Measurements from ENCODE around the gene FAM120A. TPM values are rescaled to one million over a fixed set of nuclear protein-coding genes. Genes with fewer than 3 reads are reported as not detected.

The FAM120A gene
- total RNA-seq, 1 experiment from 2014 or later: 79.3 TPM

DNA sequence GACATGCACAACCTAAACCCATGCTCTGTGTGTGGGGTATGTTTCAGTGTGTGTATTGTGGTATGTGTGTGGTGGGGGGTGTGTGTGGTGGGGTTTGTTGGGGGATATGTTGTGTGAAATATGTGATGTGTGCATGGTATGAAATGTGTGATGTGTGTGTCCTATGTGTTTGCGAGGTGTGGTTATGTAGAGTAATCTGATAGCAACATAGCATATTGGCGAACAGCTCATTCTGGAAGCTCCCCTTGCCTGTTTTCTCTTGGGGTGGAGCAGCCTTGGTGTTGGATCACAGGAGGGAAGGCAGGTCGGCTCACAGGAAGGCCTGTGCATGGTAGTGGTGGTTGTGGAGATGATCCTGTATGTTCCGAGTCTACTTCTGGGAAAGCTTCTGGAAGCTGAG lies 89.5 kb downstream of the FAM120A start:
- no peak for DNase-seq
- Histone ChIP-seq H3K79me2 (ENCODE audit: low read length) (peaks cover 79% of the 10 kb centered on the region), H3K9ac (ENCODE audit: low read length) (no peak overlapping the region), H3K4me1 (ENCODE audit: low read length) (peaks cover 9% of the 10 kb centered on the region), H3K9me3 (ENCODE audit: low read length) (no peaks in the 10 kb centered on the region), H3K27me3 (ENCODE audit: low read length) (no peaks in the 10 kb centered on the region), H4K20me1 (ENCODE audit: insufficient read depth, low read depth, low read length) (no peaks in the 10 kb centered on the region), H3K9me2 (replicated peaks; ENCODE audit: insufficient read depth, low read length) (no peaks in the 10 kb centered on the region), H3K4me3 (ENCODE audit: low read length) (no peak overlapping the region), H3K36me3 (ENCODE audit: insufficient read depth, low read length) (peaks cover 22% of the 10 kb centered on the region; the same call in 1 of the 2 replicates), H2AFZ (ENCODE audit: low read length) (no peak overlapping the region), H3K27ac (ENCODE audit: low read length) (no peak overlapping the region), H3K4me2 (ENCODE audit: low read depth, low read length, poor library complexity, severe bottlenecking) (no peak overlapping the region)

DNA sequence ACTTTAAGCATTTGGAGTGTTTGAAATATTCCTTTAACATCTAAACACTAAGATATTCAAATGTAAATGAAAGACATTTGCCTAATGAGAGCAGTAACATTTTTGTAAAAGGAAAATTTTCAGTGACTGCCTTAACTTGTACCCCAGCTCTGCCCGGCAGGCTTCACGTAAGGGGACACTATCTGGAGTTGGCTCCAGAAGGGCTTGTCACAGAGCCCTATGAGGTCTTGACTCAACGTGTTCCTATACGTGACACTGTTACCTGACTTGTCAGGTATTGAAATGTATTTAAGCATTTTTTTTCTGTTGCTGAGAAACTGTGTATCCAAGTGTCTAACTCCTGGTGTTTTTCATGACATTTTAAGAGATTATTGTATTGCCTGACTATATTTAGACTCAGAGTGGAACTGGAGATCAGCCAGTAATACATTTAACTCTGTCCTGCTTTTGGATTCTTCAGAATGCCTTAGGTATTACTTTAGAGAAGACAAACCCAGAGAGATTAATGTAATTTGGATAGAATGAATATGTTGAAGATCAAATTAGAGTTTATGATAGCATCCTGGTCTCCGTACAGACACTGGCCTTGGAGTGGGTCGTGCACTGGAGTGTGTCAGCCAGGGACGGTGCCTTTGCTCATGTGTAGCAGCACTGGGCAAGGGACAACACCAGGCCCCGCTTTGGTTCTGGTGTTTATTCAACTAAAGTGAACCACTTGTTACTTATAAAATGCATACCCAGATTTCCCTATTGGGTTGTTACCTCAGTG lies 90.3 kb downstream of the FAM120A start:
- H2AFZ ChIP-seq (ENCODE audit: low read length): no peak overlapping the region
- no peaks in the 10 kb centered on the region for H3K9me3 ChIP-seq (ENCODE audit: low read length)
- H3K27me3 ChIP-seq (ENCODE audit: low read length): no peaks in the 10 kb centered on the region
- H3K79me2 ChIP-seq (ENCODE audit: low read length): peaks cover 79% of the 10 kb centered on the region
- DNase-seq: no peak
- no peak overlapping the region for H3K9ac ChIP-seq (ENCODE audit: low read length)
- H3K4me1 ChIP-seq (ENCODE audit: low read length): peaks cover 9% of the 10 kb centered on the region
- H3K9me2 ChIP-seq (replicated peaks; ENCODE audit: insufficient read depth, low read length): no peaks in the 10 kb centered on the region
- no peaks in the 10 kb centered on the region for H4K20me1 ChIP-seq (ENCODE audit: insufficient read depth, low read depth, low read length)
- H3K36me3 ChIP-seq (ENCODE audit: insufficient read depth, low read length): peaks cover 25% of the 10 kb centered on the region; the same call in 1 of the 2 replicates
- H3K4me2 ChIP-seq (ENCODE audit: low read depth, low read length, poor library complexity, severe bottlenecking): no peak overlapping the region
- no peak overlapping the region for H3K27ac ChIP-seq (ENCODE audit: low read length)
- no peak overlapping the region for H3K4me3 ChIP-seq (ENCODE audit: low read length)

DNA sequence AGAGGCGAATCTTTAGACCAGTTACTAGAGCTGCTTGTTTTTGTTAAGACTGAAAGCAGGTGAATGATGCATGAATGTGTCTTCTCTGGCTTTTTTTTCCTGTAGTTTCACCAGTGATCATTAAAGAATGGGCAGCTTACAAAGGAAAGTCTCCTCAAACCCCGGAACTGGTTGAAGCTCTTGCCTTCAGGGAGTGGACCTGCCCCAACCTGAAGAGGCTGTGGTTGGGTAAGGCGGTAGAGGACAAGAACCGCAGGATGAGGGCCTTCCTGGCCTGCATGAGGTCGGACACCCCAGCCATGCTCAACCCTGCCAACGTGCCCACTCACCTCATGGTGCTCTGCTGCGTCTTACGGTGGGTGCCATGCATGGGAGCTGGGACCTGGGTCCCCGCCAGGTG lies 91.6 kb downstream of the FAM120A start:
- H3K27ac ChIP-seq (ENCODE audit: low read length): no peak overlapping the region
- H3K9me2 ChIP-seq (replicated peaks; ENCODE audit: insufficient read depth, low read length): no peaks in the 10 kb centered on the region
- H3K4me1 ChIP-seq (ENCODE audit: low read length): peaks cover 9% of the 10 kb centered on the region
- no peak overlapping the region for H3K4me2 ChIP-seq (ENCODE audit: low read depth, low read length, poor library complexity, severe bottlenecking)
- no peaks in the 10 kb centered on the region for H3K9me3 ChIP-seq (ENCODE audit: low read length)
- H3K9ac ChIP-seq (ENCODE audit: low read length): no peak overlapping the region
- H2AFZ ChIP-seq (ENCODE audit: low read length): no peak overlapping the region
- no peaks in the 10 kb centered on the region for H3K27me3 ChIP-seq (ENCODE audit: low read length)
- no peak for DNase-seq
- peaks cover 80% of the 10 kb centered on the region for H3K79me2 ChIP-seq (ENCODE audit: low read length)
- peaks cover 29% of the 10 kb centered on the region; the same call in 1 of the 2 replicates for H3K36me3 ChIP-seq (ENCODE audit: insufficient read depth, low read length)
- H3K4me3 ChIP-seq (ENCODE audit: low read length): no peak overlapping the region
- no peaks in the 10 kb centered on the region for H4K20me1 ChIP-seq (ENCODE audit: insufficient read depth, low read depth, low read length)

DNA sequence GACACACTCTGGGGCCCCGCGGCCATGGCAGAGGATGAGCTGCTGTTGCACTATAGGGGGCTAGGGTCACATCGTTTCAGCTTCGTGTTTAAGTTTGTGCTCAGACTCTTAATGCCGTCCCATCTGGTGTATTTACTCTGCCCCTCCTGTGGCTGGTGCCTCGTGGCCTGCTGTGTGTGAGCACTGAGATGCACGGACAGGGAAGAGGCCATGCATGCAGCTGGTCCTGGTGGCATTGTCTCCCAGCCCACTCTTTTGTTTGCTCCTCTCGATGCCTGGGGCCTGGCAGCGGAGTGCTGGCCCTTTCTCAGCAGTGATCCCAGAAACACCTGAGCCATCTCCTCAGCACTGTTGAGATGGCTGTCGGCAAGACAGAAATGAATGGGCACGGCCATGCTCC lies 94.9 kb downstream of the FAM120A start:
- no peak overlapping the region for H3K4me3 ChIP-seq (ENCODE audit: low read length)
- peaks cover 58% of the 10 kb centered on the region for H3K79me2 ChIP-seq (ENCODE audit: low read length)
- H3K4me1 ChIP-seq (ENCODE audit: low read length): peaks cover 9% of the 10 kb centered on the region
- H3K27ac ChIP-seq (ENCODE audit: low read length): no peak overlapping the region
- H3K27me3 ChIP-seq (ENCODE audit: low read length): no peaks in the 10 kb centered on the region
- H3K36me3 ChIP-seq (ENCODE audit: insufficient read depth, low read length): peaks cover 35% of the 10 kb centered on the region; the same call in 1 of the 2 replicates
- H3K9ac ChIP-seq (ENCODE audit: low read length): no peak overlapping the region
- no peak overlapping the region for H2AFZ ChIP-seq (ENCODE audit: low read length)
- no peaks in the 10 kb centered on the region for H4K20me1 ChIP-seq (ENCODE audit: insufficient read depth, low read depth, low read length)
- DNase-seq: no peak
- no peak overlapping the region for H3K4me2 ChIP-seq (ENCODE audit: low read depth, low read length, poor library complexity, severe bottlenecking)
- H3K9me3 ChIP-seq (ENCODE audit: low read length): no peaks in the 10 kb centered on the region
- H3K9me2 ChIP-seq (replicated peaks; ENCODE audit: insufficient read depth, low read length): no peaks in the 10 kb centered on the region

DNA sequence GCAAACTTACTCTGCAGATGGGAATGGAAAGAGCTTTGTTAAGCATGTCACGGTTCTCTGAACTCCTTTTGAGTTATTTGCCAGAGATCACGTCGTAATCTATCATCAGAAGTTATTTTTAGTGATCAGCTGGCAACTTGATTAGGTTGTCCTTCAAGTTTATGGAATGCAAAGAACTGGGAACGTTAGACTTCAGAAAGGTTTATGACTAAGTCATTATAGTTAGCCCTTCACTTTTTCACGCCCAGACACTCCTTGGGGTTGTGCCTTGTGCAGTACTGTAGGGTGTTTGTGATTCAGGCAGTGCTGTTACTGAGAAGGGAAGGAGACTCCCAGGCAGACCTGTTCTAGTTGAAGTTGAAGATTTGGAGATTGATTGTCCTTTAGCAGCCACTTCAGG lies 98.1 kb downstream of the FAM120A start:
- H3K36me3 ChIP-seq (ENCODE audit: insufficient read depth, low read length): peaks cover 37% of the 10 kb centered on the region; the same call in 1 of the 2 replicates
- no peaks in the 10 kb centered on the region for H4K20me1 ChIP-seq (ENCODE audit: insufficient read depth, low read depth, low read length)
- no peak overlapping the region for H3K4me2 ChIP-seq (ENCODE audit: low read depth, low read length, poor library complexity, severe bottlenecking)
- no peak overlapping the region for H3K4me3 ChIP-seq (ENCODE audit: low read length)
- no peaks in the 10 kb centered on the region for H3K9me3 ChIP-seq (ENCODE audit: low read length)
- no peak overlapping the region for H3K27ac ChIP-seq (ENCODE audit: low read length)
- no peaks in the 10 kb centered on the region for H3K27me3 ChIP-seq (ENCODE audit: low read length)
- no peak overlapping the region for H3K9ac ChIP-seq (ENCODE audit: low read length)
- H2AFZ ChIP-seq (ENCODE audit: low read length): no peak overlapping the region
- H3K9me2 ChIP-seq (replicated peaks; ENCODE audit: insufficient read depth, low read length): no peaks in the 10 kb centered on the region
- peaks cover 47% of the 10 kb centered on the region for H3K79me2 ChIP-seq (ENCODE audit: low read length)
- H3K4me1 ChIP-seq (ENCODE audit: low read length): no peaks in the 10 kb centered on the region
- no peak for DNase-seq

DNA sequence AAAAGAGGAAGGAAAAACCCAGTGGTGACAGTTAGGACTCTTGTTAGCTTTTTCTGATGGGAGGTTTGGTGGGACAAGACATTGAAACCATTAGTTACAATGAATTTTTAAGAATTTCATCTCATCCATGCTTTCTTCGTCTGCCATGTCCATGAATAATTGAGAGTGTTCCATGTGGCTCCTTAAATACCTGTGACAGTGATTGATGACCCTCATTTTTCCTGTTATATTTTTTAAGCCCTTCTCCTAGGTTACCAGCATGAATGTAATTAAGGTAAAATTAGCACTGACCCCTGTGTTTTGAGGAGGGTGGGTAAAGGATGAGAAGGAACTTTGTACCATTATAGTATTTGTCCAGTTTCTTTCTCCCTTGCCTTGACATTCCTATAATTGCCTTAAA lies 101.4 kb downstream of the FAM120A start:
- H3K36me3 ChIP-seq (ENCODE audit: insufficient read depth, low read length): peaks cover 44% of the 10 kb centered on the region; the same call in 1 of the 2 replicates

DNA sequence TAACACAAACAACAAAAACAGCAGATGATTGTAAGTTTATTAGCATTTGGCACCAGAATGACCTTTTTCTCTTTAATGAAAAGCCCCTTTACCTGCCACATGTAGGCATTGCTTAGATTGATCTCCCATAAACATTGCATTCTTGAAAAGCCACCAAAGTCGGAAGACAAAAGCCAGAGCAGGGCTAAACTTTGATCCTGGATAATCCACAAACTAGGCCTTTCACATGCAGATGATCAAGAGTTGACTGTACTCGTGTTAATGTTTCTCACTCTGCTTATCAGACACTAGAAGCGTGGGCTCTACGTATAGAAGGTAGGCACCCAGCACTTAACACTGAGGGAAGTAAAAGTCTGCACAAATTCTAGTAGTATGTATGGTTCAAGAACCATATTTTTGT lies 103.9 kb downstream of the FAM120A start:
- Histone ChIP-seq H3K79me2 (ENCODE audit: low read length) (peaks cover 22% of the 10 kb centered on the region), H4K20me1 (ENCODE audit: insufficient read depth, low read depth, low read length) (no peaks in the 10 kb centered on the region), H3K36me3 (ENCODE audit: insufficient read depth, low read length) (peaks cover 51% of the 10 kb centered on the region; the same call in 1 of the 2 replicates), H3K4me3 (ENCODE audit: low read length) (no peak overlapping the region), H3K9ac (ENCODE audit: low read length) (no peak overlapping the region), H2AFZ (ENCODE audit: low read length) (no peak overlapping the region), H3K9me3 (ENCODE audit: low read length) (no peaks in the 10 kb centered on the region), H3K4me1 (ENCODE audit: low read length) (no peaks in the 10 kb centered on the region), H3K27ac (ENCODE audit: low read length) (no peak overlapping the region), H3K27me3 (ENCODE audit: low read length) (no peaks in the 10 kb centered on the region), H3K4me2 (ENCODE audit: low read depth, low read length, poor library complexity, severe bottlenecking) (no peak overlapping the region), H3K9me2 (replicated peaks; ENCODE audit: insufficient read depth, low read length) (no peaks in the 10 kb centered on the region)
- DNase-seq: no peak

More for the DNA sequence above, 101.4 kb downstream of the FAM120A start:
- no peak for DNase-seq
- Histone ChIP-seq H3K27me3 (ENCODE audit: low read length) (no peaks in the 10 kb centered on the region), H3K4me1 (ENCODE audit: low read length) (no peaks in the 10 kb centered on the region), H3K9me2 (replicated peaks; ENCODE audit: insufficient read depth, low read length) (no peaks in the 10 kb centered on the region), H2AFZ (ENCODE audit: low read length) (no peak overlapping the region), H3K79me2 (ENCODE audit: low read length) (peaks cover 22% of the 10 kb centered on the region), H3K27ac (ENCODE audit: low read length) (no peak overlapping the region), H4K20me1 (ENCODE audit: insufficient read depth, low read depth, low read length) (no peaks in the 10 kb centered on the region), H3K4me3 (ENCODE audit: low read length) (no peak overlapping the region), H3K9me3 (ENCODE audit: low read length) (no peaks in the 10 kb centered on the region), H3K4me2 (ENCODE audit: low read depth, low read length, poor library complexity, severe bottlenecking) (no peak overlapping the region), H3K9ac (ENCODE audit: low read length) (no peak overlapping the region)

DNA sequence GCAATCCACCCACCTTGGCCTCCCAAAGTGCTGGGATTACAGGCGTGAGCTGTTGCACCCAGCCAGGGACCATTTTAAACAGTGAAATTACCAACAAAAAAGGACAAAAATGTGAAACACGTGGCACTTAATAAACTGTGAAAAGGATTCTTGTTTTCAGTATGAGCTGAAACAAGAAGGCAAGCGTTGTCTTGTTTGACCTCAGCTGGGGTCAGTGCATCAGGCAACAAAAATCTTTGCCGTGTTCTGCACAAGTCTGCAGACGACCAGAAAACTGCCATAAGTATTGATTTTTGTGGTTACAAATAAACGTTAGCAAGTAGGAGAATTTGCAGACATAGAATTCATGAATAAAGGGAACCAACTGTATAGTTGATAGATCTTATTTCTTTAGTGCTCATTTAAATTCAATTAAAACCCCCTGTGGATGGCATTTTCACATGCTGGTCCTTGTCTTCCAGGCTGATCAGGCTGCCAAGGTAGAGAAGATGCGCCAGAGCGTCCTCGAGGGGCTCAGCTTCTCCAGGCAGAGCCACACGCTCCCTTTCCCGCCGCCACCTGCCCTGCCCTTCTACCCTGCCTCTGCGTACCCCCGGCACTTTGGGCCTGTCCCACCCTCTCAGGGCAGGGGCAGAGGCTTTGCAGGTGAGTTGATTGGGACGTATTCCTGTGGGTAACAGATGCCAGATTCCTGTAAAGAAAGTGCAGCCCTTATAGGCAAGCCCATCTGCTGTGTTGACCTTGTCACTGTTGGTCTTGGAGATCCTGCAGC lies 106.1 kb downstream of the FAM120A start:
- no peak for DNase-seq
- H4K20me1 ChIP-seq (ENCODE audit: insufficient read depth, low read depth, low read length): no peaks in the 10 kb centered on the region
- H3K9me2 ChIP-seq (replicated peaks; ENCODE audit: insufficient read depth, low read length): no peaks in the 10 kb centered on the region
- H3K9ac ChIP-seq (ENCODE audit: low read length): no peak overlapping the region
- H3K36me3 ChIP-seq (ENCODE audit: insufficient read depth, low read length): peaks cover 45% of the 10 kb centered on the region; the same call in 1 of the 2 replicates
- no peaks in the 10 kb centered on the region for H3K4me1 ChIP-seq (ENCODE audit: low read length)
- no peak overlapping the region for H3K27ac ChIP-seq (ENCODE audit: low read length)
- H3K4me2 ChIP-seq (ENCODE audit: low read depth, low read length, poor library complexity, severe bottlenecking): no peak overlapping the region
- H3K79me2 ChIP-seq (ENCODE audit: low read length): peaks cover 12% of the 10 kb centered on the region
- no peak overlapping the region for H3K4me3 ChIP-seq (ENCODE audit: low read length)
- H3K9me3 ChIP-seq (ENCODE audit: low read length): no peaks in the 10 kb centered on the region
- no peak overlapping the region for H2AFZ ChIP-seq (ENCODE audit: low read length)
- H3K27me3 ChIP-seq (ENCODE audit: low read length): no peaks in the 10 kb centered on the region

All from Karpas-422 (cell line).